Neuronal stem cell (in vitro differentiated cells): ENCODE data around the gene RMI2.

Experiments
- DNase-seq: peaks from one replicate; pipeline ENCODE4 v3.0.0-alpha.2; 2013; ENCODE audit warnings: low spot score
- H2AFZ ChIP-seq: one replicate; pipeline ENCODE4 v1.6.1; 2013; ENCODE audit warnings: mild to moderate bottlenecking, low read length, inconsistent platforms
- H2AK5ac ChIP-seq: 2 replicates; pipeline ENCODE4 v1.6.1; 2013; ENCODE audit warnings: low read depth, mild to moderate bottlenecking, inconsistent platforms, low read length, moderate library complexity, mixed read lengths
- H2BK120ac ChIP-seq: 2 replicates; pipeline ENCODE4 v1.6.1; 2013; ENCODE audit warnings: low read depth, mild to moderate bottlenecking, inconsistent platforms, low read length, moderate library complexity, mixed read lengths
- H2BK12ac ChIP-seq: one replicate; pipeline ENCODE4 v1.6.1; 2013; ENCODE audit warnings: low read length, inconsistent platforms
- H2BK15ac ChIP-seq: 2 replicates; pipeline ENCODE4 v1.6.1; 2013; ENCODE audit warnings: mild to moderate bottlenecking, low read length, inconsistent platforms, mixed read lengths
- H2BK5ac ChIP-seq: one replicate; pipeline ENCODE4 v1.6.1; 2013; ENCODE audit warnings: inconsistent platforms, mild to moderate bottlenecking, low read length, moderate library complexity
- H3K14ac ChIP-seq: one replicate; pipeline ENCODE4 v1.6.1; 2013; ENCODE audit warnings: low read length, inconsistent platforms
- H3K18ac ChIP-seq: 2 replicates; pipeline ENCODE4 v1.6.1; 2013; ENCODE audit warnings: low read length, inconsistent platforms
- H3K23ac ChIP-seq: 2 replicates; pipeline ENCODE4 v1.6.1; 2013; ENCODE audit warnings: low read depth, mild to moderate bottlenecking, mixed read lengths, low read length, inconsistent platforms; ENCODE audit not compliant: poor library complexity
- H3K27ac ChIP-seq: replicated peaks from 3 replicates; pipeline ENCODE4 v1.5.1; 2013; ENCODE audit warnings: low read length, inconsistent platforms
- H3K27me3 ChIP-seq, 3 experiments: 2 replicates each; pipeline ENCODE4 v1.6.1; 2013; ENCODE audit warnings: low read length in 3 of 3, mild to moderate bottlenecking in 2 of 3, inconsistent platforms in 1 of 3, low read depth in 1 of 3, mixed read lengths in 1 of 3, moderate library complexity in 1 of 3; ENCODE audit not compliant: control insufficient read depth in 3 of 3, insufficient read depth in 3 of 3
- H3K36me3 ChIP-seq, 2 donors: replicated peaks in 1 of 2; 2 replicates each; pipeline ENCODE4 v1.6.1; 2013; ENCODE audit warnings: low read length in 2 of 2; ENCODE audit not compliant: control insufficient read depth in 2 of 2, insufficient read depth in 2 of 2
- H3K4ac ChIP-seq: 2 replicates; pipeline ENCODE4 v1.6.1; 2013; ENCODE audit warnings: inconsistent platforms, mild to moderate bottlenecking, low read length, moderate library complexity
- H3K4me1 ChIP-seq, 2 donors: 1 replicate in 1 of 2; 2 replicates in 1 of 2; pipeline ENCODE4 v1.6.1; 2013; ENCODE audit warnings: low read length in 2 of 2, low read depth in 1 of 2; ENCODE audit not compliant: control insufficient read depth in 2 of 2, insufficient read depth in 1 of 2
- H3K4me2 ChIP-seq: one replicate; pipeline ENCODE4 v1.6.1; 2013; ENCODE audit warnings: mild to moderate bottlenecking, low read length, inconsistent platforms; ENCODE audit not compliant: insufficient read depth, poor library complexity, severe bottlenecking
- H3K4me3 ChIP-seq, 2 donors: 2 replicates each; pipeline ENCODE4 v1.5.1; 2013; ENCODE audit warnings: low read length in 2 of 2, mild to moderate bottlenecking in 2 of 2, inconsistent platforms in 1 of 2, moderate library complexity in 1 of 2
- H3K79me1 ChIP-seq: one replicate; pipeline ENCODE4 v1.6.1; 2013; ENCODE audit warnings: low read depth, mild to moderate bottlenecking, inconsistent platforms, low read length, moderate library complexity
- H3K9ac ChIP-seq: one replicate; pipeline ENCODE4 v1.6.1; 2013; ENCODE audit warnings: mild to moderate bottlenecking, low read depth, low read length, inconsistent platforms; ENCODE audit not compliant: poor library complexity
- H3K9me3 ChIP-seq, 2 donors: replicated peaks in 1 of 2; 2 replicates each; pipeline versions ENCODE3 to v1.6.1; 2013; ENCODE audit warnings: low read length in 2 of 2, mild to moderate bottlenecking in 2 of 2, inconsistent platforms in 1 of 2, low read depth in 1 of 2, mixed read lengths in 1 of 2, moderate library complexity in 1 of 2; ENCODE audit not compliant: control insufficient read depth in 2 of 2, insufficient read depth in 1 of 2
- H4K8ac ChIP-seq: one replicate; pipeline ENCODE4 v1.6.1; 2013; ENCODE audit warnings: low read depth, mild to moderate bottlenecking, inconsistent platforms, low read length, moderate library complexity
- H4K91ac ChIP-seq: one replicate; pipeline ENCODE4 v1.6.1; 2013; ENCODE audit warnings: low read length, low read depth, mild to moderate bottlenecking, inconsistent platforms; ENCODE audit not compliant: poor library complexity
- WGBS, 2 donors: extraction: QIAGEN DNeasy Blood & Tissue Kit; methylation state at CpG; one replicate each; pipeline ENCODE4 v1.1.7; 2013; ENCODE audit warnings: missing lambda C conversion rate in 2 of 2, mixed read lengths in 1 of 2; ENCODE audit not compliant: insufficient read length in 2 of 2, insufficient replicate concordance in 1 of 2; ENCODE audit errors: extremely low coverage in 2 of 2; 5-methylcytosine and 5-hydroxymethylcytosine counted together

Gene RMI2

DNA sequence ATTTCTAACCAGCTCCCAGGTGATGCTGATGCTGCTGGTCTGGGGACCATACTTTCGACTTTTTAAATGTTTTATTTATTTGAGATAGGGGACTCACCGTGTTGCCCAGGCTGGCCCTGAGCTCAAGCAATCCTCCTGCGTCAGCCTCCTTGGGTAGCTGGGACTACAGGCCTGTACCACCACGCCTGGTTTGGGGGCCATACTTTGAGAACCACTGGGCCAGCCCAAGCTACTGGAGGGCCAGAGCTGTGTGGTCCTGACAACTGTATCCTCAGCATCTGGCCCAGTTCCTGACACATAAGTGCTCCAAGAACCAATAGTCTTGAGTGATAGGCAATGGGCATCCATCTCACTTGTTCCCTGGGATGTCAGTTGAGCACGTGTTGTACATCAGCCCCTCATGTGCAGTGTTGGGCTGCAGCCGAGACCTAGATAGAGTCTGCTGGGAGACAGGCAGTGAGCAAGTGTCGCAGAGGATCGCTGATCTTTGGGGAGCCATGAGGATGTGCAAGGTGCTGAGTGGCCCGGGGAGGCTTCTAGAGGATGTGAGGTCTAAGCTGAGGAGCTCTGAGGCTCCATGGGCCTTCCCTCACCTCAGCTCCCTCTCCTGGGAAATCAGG lies 1.6 kb downstream of the RMI2 start:
- peaks cover 2% of the 10 kb centered on the region for H3K79me1 ChIP-seq
- H2BK12ac ChIP-seq, result no peak overlapping the region
- H3K9ac ChIP-seq, result no peak overlapping the region
- no CpG with 5 or more reads among the region's 9 CpGs for WGBS, 2 donors
- no peak overlapping the region for H2BK15ac ChIP-seq
- H4K91ac ChIP-seq, result no peak overlapping the region
- H2AFZ ChIP-seq, result no peak overlapping the region
- H3K4me2 ChIP-seq, result no peak overlapping the region
- H3K18ac ChIP-seq, result no peak overlapping the region
- no peak overlapping the region for H2BK120ac ChIP-seq
- peaks cover 7 to 26% of the 10 kb centered on the region in 2 donors for H3K4me1 ChIP-seq
- H3K27me3 ChIP-seq, result no peaks in the 10 kb centered on the region
- H3K9me3 ChIP-seq, result peaks cover 0 to 2% of the 10 kb centered on the region in 2 donors
- no peak overlapping the region for H3K23ac ChIP-seq
- H2AK5ac ChIP-seq, result no peak overlapping the region
- peak overlapping the region in 1 of 2 donors; percentile 68 for H3K4me3 ChIP-seq
- no peak overlapping the region for H3K27ac ChIP-seq
- no peak overlapping the region for H2BK5ac ChIP-seq
- no peak overlapping the region for H3K14ac ChIP-seq
- H4K8ac ChIP-seq, result no peak overlapping the region
- no peak overlapping the region for H3K4ac ChIP-seq
- no peak for DNase-seq
- peaks cover 2 to 27% of the 10 kb centered on the region in 2 donors for H3K36me3 ChIP-seq

DNA sequence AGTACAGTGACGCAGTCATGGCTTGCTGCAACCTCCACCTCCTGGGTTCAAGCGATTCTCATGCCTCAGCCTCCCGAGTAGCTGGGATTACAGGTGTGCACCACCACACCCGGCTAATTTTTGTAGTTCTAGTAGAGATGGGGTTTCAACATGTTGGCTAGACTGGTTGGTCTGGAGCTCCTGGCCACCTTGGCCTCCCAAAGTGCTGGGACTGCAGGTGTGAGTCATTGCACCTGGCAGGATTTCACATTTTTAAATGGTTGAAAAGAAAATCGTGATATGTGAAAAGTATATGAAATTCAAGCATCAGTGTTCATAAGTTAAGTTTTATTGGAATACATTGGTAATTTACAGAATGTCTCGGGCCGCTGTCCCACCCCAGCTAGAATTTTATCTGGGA lies 2.6 kb downstream of the RMI2 start:
- Histone ChIP-seq H3K4me2 (no peak overlapping the region), H4K8ac (no peak overlapping the region), H2BK120ac (no peak overlapping the region), H2AFZ (no peak overlapping the region), H4K91ac (no peak overlapping the region), H3K23ac (no peak overlapping the region), H3K18ac (no peak overlapping the region), H3K79me1 (peaks cover 2% of the 10 kb centered on the region), H3K4me3 (no peak overlapping the region), H2BK15ac (no peak overlapping the region), H3K9ac (no peak overlapping the region), H2BK12ac (no peak overlapping the region), H3K27ac (no peak overlapping the region), H3K4me1 (peaks cover 7 to 26% of the 10 kb centered on the region in 2 donors), H3K4ac (no peak overlapping the region), H2AK5ac (no peak overlapping the region), H3K14ac (no peak overlapping the region), H3K9me3 (peaks cover 0 to 4% of the 10 kb centered on the region in 2 donors), H3K27me3 (no peaks in the 10 kb centered on the region), H3K36me3 (peaks cover 0 to 35% of the 10 kb centered on the region in 2 donors), H2BK5ac (no peak overlapping the region)
- WGBS, 2 donors, result 100% methylated on average over 1 of the region's 7 CpGs; no CpG with 5 or more reads in 1 of the 2 donors
- no peak for DNase-seq

DNA sequence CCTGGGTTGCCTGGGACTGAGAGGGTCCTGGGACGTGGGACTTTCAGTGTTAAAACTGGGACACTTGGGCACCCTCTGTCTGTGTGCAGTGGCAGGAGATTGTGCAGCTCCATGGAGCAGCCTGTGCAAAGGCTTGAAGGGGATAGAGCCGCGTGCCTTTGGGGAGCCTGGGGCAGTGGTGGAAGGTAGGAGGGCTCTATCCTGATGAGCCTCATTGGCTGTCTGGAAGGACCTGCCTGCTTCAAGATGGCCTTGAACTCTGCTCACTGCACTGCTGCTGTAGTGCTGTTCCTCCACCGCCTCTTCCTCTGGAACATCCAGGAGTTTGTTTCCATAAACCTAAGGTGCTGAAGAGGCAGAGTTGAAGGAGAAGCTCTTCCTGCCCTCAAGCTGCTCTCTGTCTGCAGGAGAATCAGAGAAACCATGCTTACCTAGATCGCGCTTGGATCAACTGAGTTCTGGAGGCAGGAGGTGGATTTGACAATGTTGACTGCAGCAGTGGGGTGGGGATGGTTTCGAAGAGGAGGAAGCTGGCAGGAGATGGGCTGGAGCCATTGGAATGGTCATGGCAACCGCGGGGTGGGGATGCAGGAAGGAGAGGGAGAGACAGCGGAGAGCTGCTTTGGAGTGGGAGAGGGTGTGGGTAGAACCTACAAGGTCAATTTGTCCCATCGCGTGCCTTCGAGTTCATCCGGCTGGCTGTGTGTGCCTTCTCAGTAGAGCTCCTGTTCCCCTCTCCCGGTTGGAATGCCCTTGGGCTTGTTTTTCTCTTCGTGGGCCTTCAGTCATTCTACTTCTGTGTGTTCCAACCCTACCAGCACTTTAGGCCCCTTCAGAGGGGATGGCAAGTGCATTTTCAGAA lies 3.7 kb downstream of the RMI2 start:
- no peak overlapping the region for H2AK5ac ChIP-seq
- no peak overlapping the region for H3K27ac ChIP-seq
- H2BK120ac ChIP-seq, result no peak overlapping the region
- H3K9ac ChIP-seq, result no peak overlapping the region
- peaks cover 0 to 46% of the 10 kb centered on the region in 2 donors for H3K36me3 ChIP-seq
- no peak overlapping the region for H2BK15ac ChIP-seq
- no peak overlapping the region for H3K4me3 ChIP-seq
- H3K18ac ChIP-seq, result no peak overlapping the region
- no peak overlapping the region for H2BK5ac ChIP-seq
- peaks cover 7 to 26% of the 10 kb centered on the region in 2 donors for H3K4me1 ChIP-seq
- no peak for DNase-seq
- no peaks in the 10 kb centered on the region for H3K27me3 ChIP-seq
- H3K79me1 ChIP-seq, result peaks cover 2% of the 10 kb centered on the region
- H3K4me2 ChIP-seq, result no peak overlapping the region
- WGBS, 2 donors, result no CpG with 5 or more reads among the region's 16 CpGs
- H3K14ac ChIP-seq, result no peak overlapping the region
- peaks cover 2 to 10% of the 10 kb centered on the region in 2 donors for H3K9me3 ChIP-seq
- H4K8ac ChIP-seq, result no peak overlapping the region
- H2AFZ ChIP-seq, result peak overlapping the region; percentile 82
- no peak overlapping the region for H3K4ac ChIP-seq
- no peak overlapping the region for H3K23ac ChIP-seq
- no peak overlapping the region for H4K91ac ChIP-seq
- H2BK12ac ChIP-seq, result no peak overlapping the region

DNA sequence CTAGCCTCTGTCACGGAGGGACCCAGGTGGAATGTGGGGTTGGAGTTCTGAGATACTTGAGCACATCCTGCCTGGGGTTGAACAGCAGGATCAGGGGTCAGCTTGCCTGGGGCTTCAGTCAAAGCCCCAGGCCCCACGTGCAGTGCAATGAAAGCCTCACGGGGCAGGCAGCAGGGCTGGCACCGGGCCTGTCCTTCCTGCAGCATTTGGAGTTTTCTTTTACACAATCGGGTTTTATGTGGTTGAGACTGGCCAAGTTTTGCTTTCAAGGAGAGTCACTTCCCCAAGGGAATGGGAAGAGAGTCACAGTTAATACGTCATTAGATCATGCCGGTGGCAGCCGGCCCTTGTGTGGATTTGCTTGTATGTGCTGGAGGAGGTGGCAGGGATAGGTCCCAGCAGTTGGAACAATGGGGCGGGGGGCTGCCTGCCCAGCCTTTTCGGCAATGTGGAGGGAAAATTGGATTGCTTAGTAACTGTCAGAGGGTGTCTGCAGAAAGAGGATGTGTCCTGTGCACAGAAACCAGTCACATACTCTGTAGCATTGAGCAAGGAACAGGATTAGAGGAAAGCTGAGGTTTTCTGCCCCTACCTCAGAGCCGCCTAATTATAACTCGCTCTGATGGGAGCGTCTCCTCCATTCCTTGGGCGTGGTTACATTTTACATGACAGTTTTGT lies 4.5 kb downstream of the RMI2 start:
- Histone ChIP-seq H2AK5ac (no peak overlapping the region), H4K8ac (no peak overlapping the region), H3K23ac (no peak overlapping the region), H3K4me2 (no peak overlapping the region), H3K9ac (no peak overlapping the region), H3K9me3 (peaks cover 2 to 10% of the 10 kb centered on the region in 2 donors), H3K14ac (no peak overlapping the region), H3K27me3 (no peaks in the 10 kb centered on the region), H3K4ac (no peak overlapping the region), H2BK12ac (no peak overlapping the region), H3K4me3 (no peak overlapping the region), H4K91ac (no peak overlapping the region), H2BK5ac (no peak overlapping the region), H3K18ac (no peak overlapping the region), H3K79me1 (peaks cover 2% of the 10 kb centered on the region), H3K36me3 (peaks cover 0 to 54% of the 10 kb centered on the region in 2 donors), H2BK120ac (no peak overlapping the region), H3K27ac (no peak overlapping the region), H2BK15ac (no peak overlapping the region), H2AFZ (peak overlapping the region; percentile 82), H3K4me1 (peaks cover 5 to 26% of the 10 kb centered on the region in 2 donors)
- DNase-seq, result no peak
- no CpG with 5 or more reads among the region's 14 CpGs for WGBS, 2 donors
